ENCODE data around the gene NCAM1. TPM values are rescaled to one million over a fixed set of nuclear protein-coding genes. Genes with fewer than 3 reads are reported as not detected.

NCAM1 gene
- total and polyA plus RNA-seq, 9 of the 15 experiments (the other 6 are each of a cell fraction or from before 2014, with no cell fraction given): 0.09 to 0.23 TPM; not detected in 7

- ChIA-PET CTCF (ENCODE audit: low intra/inter-chr PET ratio) (no interaction called here), POLR2A (interaction anchor here (0.5 kb wide), 1 partner anchor 497 kb away, joined by 3 read pairs; no protein-coding TSS in a partner anchor)
- H2AFZ ChIP-seq (ENCODE audit: low read depth, low read length): no peak overlapping the region
- no peak overlapping the region for H3K27ac ChIP-seq (ENCODE audit: extremely low read depth, low read depth, low read length)
- no peaks in the 10 kb centered on the region for H3K9me1 ChIP-seq (ENCODE audit: control insufficient read depth, insufficient read depth, low read length)
- intact Hi-C loops (cut with micrococcal nuclease): no loop called here
- TF ChIP-seq PCBP2 (IDR thresholded peaks at IDR 0.05; ENCODE audit: low read depth, low read length, poor library complexity, severe bottlenecking) (no peak), RBM17 (IDR thresholded peaks at IDR 0.05; ENCODE audit: borderline replicate concordance, low read depth, low read length) (no peak), LEF1 (IDR thresholded peaks at IDR 0.05) (no peak), RFX1 (IDR thresholded peaks at IDR 0.05) (no peak), SMARCE1 (IDR thresholded peaks at IDR 0.05) (no peak), CXXC5 (CRISPR knock-in tag; IDR thresholded peaks at IDR 0.05) (no peak), HDGF (IDR thresholded peaks at IDR 0.05) (no peak), ZNF507 (tag; conservative IDR thresholded peaks at IDR 0.05) (no peak)
- H3K79me2 ChIP-seq (ENCODE audit: control insufficient read depth, insufficient read depth, low read length): no peaks in the 10 kb centered on the region
- H3K4me2 ChIP-seq (ENCODE audit: insufficient read depth, low read length): no peak overlapping the region
- H3K36me3 ChIP-seq (ENCODE audit: control insufficient read depth, insufficient read depth, low read length): no peaks in the 10 kb centered on the region
- H3K27me3 ChIP-seq (ENCODE audit: control insufficient read depth in 2 of 2, insufficient read depth in 2 of 2, low read length in 2 of 2): peaks cover 31 to 66% of the 10 kb centered on the region in 2 experiments
- in situ Hi-C loops (cut with MboI): no loop called here
- H3K9me3 ChIP-seq (replicated peaks; ENCODE audit: control insufficient read depth, insufficient read depth, low read depth, low read length): no peaks in the 10 kb centered on the region
- H3K9ac ChIP-seq (ENCODE audit: insufficient read depth in 1 of 2, low read depth in 2 of 2, low read length in 2 of 2): peak overlapping the region in 1 of 2 experiments; percentile 35; a peak in 1 of 4 replicates
- WGBS (ENCODE audit: insufficient coverage, low coverage, missing lambda C conversion rate): 0% methylated on average over 5 of the region's 5 CpGs
- BruUV-seq (replicated peaks): no TSS peak
- H4K20me1 ChIP-seq (replicated peaks; ENCODE audit: control insufficient read depth, insufficient read depth, low read length): no peaks in the 10 kb centered on the region; the same call in 1 of the 2 replicates
- DNase-seq (ENCODE audit: extremely low read depth in 1 of 4, low spot score in 3 of 4) (no peak), FAIRE-seq (no peak), ATAC-seq (no peak)
- no peak overlapping the region for H3K4me3 ChIP-seq
- no peaks in the 10 kb centered on the region for H3K4me1 ChIP-seq (replicated peaks in 1 of 2; ENCODE audit: control insufficient read depth in 2 of 2, insufficient read depth in 2 of 2, low read length in 2 of 2)
Measured at GRCh38 chr11:113272281-113272680, 311.1 kb downstream of the NCAM1 start.

Measured in K562 (cell line).